Heart right ventricle (tissue), 16 donors: Measurements from ENCODE around the gene MAPT. TPM values are rescaled to one million over a fixed set of nuclear protein-coding genes. Genes with fewer than 3 reads are reported as not detected.
"Not testable (repeated sequence)": the region's sequence is repeated elsewhere in the genome, so short reads cannot be mapped to it uniquely, and the experiment has no call there.

ENCODE experiments used
- ATAC-seq, 8 donors: fragments of 200-7000 bp; cut with Tn5 transposase; one replicate each; pipeline ENCODE4 v1.9.1; 2020; ENCODE audit warnings: mild to moderate bottlenecking in 8 of 8, moderate library complexity in 8 of 8, moderate number of reproducible peaks in 1 of 8
- DNase-seq, 2 donors: peaks; one replicate each; pipeline ENCODE4 v3.0.0-alpha.2; 2020
- H3K27ac ChIP-seq, 10 donors: fragments of 200-600 bp; sonication (generic) in 2 of 10; one replicate each; pipeline versions ENCODE4 v1.5.0 to v1.8.0; 2020 to 2022; ENCODE audit warnings: mild to moderate bottlenecking in 3 of 10
- H3K27me3 ChIP-seq, 7 donors: fragments of 200-600 bp; one replicate each; pipeline ENCODE4 v1.8.0; 2021 to 2022; ENCODE audit warnings: mild to moderate bottlenecking in 2 of 7
- H3K36me3 ChIP-seq, 9 donors: fragments of 200-600 bp; sonication (generic) in 1 of 9; one replicate each; pipeline versions ENCODE4 v1.5.0 to v1.8.0; 2020 to 2022; ENCODE audit warnings: mild to moderate bottlenecking in 2 of 9
- H3K4me1 ChIP-seq, 9 donors: fragments of 200-600 bp; sonication (generic) in 1 of 9; one replicate each; pipeline versions ENCODE4 v1.5.0 to v1.8.0; 2020 to 2022; ENCODE audit warnings: mild to moderate bottlenecking in 4 of 9
- H3K4me3 ChIP-seq, 10 donors: fragments of 200-600 bp; sonication (generic) in 2 of 10; one replicate each; pipeline versions ENCODE4 v1.5.0 to v1.8.0; 2020 to 2022; ENCODE audit warnings: mild to moderate bottlenecking in 7 of 10, moderate library complexity in 2 of 10
- H3K9me3 ChIP-seq, 11 donors: fragments of 200-600 bp in 10 of 11; sonication (generic) in 2 of 11; one replicate each; pipeline versions ENCODE4 v1.5.0 to v1.8.0; 2013 to 2022; ENCODE audit warnings: mild to moderate bottlenecking in 2 of 11, control low read depth in 1 of 11, moderate library complexity in 1 of 11
- WGBS, 2 donors: extraction: QIAGEN DNeasy Blood & Tissue Kit; methylation state at CpG; one replicate each; pipeline ENCODE4 v1.1.7; 2013; ENCODE audit warnings: inconsistent platforms in 1 of 2; 5-methylcytosine and 5-hydroxymethylcytosine counted together
- intact Hi-C, 10 donors: fragments of 100-400 bp; cut with DNase I; formaldehyde crosslinking; loops; one replicate each; pipeline versions ENCODE4 v1.11.1 to v1.14.2; 2022
- polyA plus RNA-seq, 2 donors: library from polyadenylated mRNA; stranded (reverse); fragments of 200-250 nt; gene quantifications; one replicate each; pipeline ENCODE4 v1.2.3, GENCODE V29; 2013
- total RNA-seq, 10 donors: library from RNA; stranded (reverse); fragmentation: NEBNext Ultra II Directional in 3 of 10; extraction: Animal tissue kit (Norgen Biotek cat#: 25700) in 3 of 10; gene quantifications; one replicate each; pipeline versions ENCODE4 v1.2.1 to v1.2.4, GENCODE V29; 2021 to 2023
- TF ChIP-seq, protein P1 (sequence below), 9 donors: fragments of 200-600 bp; sonication (generic) in 2 of 9; IDR thresholded peaks; one replicate each; pipeline versions ENCODE4 v1.5.0 to v1.8.0; 2021 to 2022; ENCODE audit warnings: antibody characterized with exemption in 9 of 9, mild to moderate bottlenecking in 5 of 9, moderate library complexity in 1 of 9
- donor health status: Arrhythmogenic right ventricular cardiomyopathy.
- donor health status: ischemic (EF 13 %, LVEDD 7.1; RV severe dilation, severe dysfunction).
- donor health status: healthy with polysubstance abuse.
- donor health status: DM: no; HTN: yes; CAD: no.
- donor health status: DM: no; HTN: no; CAD: no.
- donor health status: ischemic (EF 25% LVEDD 6.9; RV normal size, moderate dysfunction).
- donor health status: ischemic (EF 25% LVEDD 5.7; RV mildly dilated, moderate dysfunction).
- donor health status: healthy.
- donor health status: DM: yes; HTN: yes; CAD: no.
- donor health status: Ischemic cardiomyopathy.
- donor health status: ischemic (EF 35%, LVEDD 5.7; RV mildly dilated, moderate dysfunction).
- donor health status: nonischemic (EF 11% LVEDD 7.7; RV severe dilation, severe dysfunction).
- donor health status: DM: yes; HTN: yes; CAD: no.
- donor health status: PGD.
- donor health status: ischemic (EF 29% LVEDD 5.4; RV normal size, mild dysfunction).
- donor health status: nonischemic (EF 23%, LVEDD 6.1; RV moderate dilation, normal function).

Gene MAPT
- total and polyA plus RNA-seq, 12 donors = 0.90 to 63.3 (median 32.5) TPM

DNA sequence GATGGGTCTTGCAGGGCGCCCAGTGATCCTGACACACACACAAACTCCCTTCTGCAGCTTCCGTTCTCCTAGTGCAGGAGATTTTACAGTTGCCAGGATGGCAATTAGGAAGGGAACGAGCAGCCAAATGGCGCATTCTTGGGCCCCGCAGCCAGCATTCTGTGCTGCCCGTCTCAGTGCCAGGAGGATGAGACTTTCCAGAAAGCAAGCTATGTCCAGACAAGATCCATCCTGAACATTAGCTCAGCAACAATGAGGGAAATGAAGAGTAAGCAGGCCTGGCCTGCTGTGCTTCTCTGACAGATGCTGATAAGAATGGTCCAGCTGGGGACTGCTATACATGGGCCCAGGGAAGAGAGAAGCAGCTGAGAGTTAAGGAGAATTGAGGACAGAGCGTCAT is 33.2 kb upstream of the MAPT start:
- Histone ChIP-seq H3K9me3 (no peaks in the 10 kb centered on the region), H3K27ac (no peak overlapping the region), H3K4me3 (no peak overlapping the region), H3K27me3 (peaks cover 0 to 62% (median 30%) of the 10 kb centered on the region in 7 donors), H3K4me1 (no peaks in the 10 kb centered on the region), H3K36me3 (no peaks in the 10 kb centered on the region)
- no peak for DNase-seq
- intact Hi-C loops = loop anchor here in 1 of 10 donors (10.0 kb wide), 1 partner anchor 74 kb away; no protein-coding TSS in a partner anchor
- ATAC-seq = no peak
- TF ChIP-seq, protein P1, sequence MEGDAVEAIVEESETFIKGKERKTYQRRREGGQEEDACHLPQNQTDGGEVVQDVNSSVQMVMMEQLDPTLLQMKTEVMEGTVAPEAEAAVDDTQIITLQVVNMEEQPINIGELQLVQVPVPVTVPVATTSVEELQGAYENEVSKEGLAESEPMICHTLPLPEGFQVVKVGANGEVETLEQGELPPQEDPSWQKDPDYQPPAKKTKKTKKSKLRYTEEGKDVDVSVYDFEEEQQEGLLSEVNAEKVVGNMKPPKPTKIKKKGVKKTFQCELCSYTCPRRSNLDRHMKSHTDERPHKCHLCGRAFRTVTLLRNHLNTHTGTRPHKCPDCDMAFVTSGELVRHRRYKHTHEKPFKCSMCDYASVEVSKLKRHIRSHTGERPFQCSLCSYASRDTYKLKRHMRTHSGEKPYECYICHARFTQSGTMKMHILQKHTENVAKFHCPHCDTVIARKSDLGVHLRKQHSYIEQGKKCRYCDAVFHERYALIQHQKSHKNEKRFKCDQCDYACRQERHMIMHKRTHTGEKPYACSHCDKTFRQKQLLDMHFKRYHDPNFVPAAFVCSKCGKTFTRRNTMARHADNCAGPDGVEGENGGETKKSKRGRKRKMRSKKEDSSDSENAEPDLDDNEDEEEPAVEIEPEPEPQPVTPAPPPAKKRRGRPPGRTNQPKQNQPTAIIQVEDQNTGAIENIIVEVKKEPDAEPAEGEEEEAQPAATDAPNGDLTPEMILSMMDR (IDR thresholded peaks at IDR 0.05) = no peak
- 76 to 78% methylated on average over 7 of the region's 7 CpGs for WGBS, 2 donors

DNA sequence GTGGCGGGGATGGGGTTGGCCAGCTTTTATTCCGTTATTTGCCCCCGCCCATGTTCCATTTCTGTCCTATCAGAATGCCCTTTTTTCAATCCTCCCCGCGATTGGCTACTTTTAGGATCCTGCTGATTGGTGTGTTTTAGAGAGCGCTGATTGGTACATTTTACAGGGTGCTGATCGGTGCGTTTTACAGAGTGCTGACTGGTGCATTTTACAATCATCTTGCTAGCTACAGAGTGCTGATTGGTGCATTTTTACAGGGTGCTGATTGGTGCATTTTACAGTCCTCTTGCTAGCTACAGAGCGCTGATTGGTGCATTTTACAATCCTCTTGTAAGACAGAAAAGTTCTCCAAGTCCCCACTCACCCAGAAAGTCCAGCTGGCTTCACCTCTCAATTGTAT is 32.2 kb upstream of the MAPT start:
- intact Hi-C loops = loop anchor here in 1 of 10 donors (10.0 kb wide), 1 partner anchor 73 kb away; no protein-coding TSS in a partner anchor
- H3K4me1 ChIP-seq, ATAC-seq, H3K9me3 ChIP-seq, DNase-seq, H3K27ac ChIP-seq, H3K36me3 ChIP-seq, H3K4me3 ChIP-seq: not testable (repeated sequence)
- peaks cover 0 to 70% (median 37%) of the 10 kb centered on the region in 7 donors for H3K27me3 ChIP-seq
- WGBS, 2 donors = 82 to 83% methylated on average over 9 of the region's 9 CpGs

DNA sequence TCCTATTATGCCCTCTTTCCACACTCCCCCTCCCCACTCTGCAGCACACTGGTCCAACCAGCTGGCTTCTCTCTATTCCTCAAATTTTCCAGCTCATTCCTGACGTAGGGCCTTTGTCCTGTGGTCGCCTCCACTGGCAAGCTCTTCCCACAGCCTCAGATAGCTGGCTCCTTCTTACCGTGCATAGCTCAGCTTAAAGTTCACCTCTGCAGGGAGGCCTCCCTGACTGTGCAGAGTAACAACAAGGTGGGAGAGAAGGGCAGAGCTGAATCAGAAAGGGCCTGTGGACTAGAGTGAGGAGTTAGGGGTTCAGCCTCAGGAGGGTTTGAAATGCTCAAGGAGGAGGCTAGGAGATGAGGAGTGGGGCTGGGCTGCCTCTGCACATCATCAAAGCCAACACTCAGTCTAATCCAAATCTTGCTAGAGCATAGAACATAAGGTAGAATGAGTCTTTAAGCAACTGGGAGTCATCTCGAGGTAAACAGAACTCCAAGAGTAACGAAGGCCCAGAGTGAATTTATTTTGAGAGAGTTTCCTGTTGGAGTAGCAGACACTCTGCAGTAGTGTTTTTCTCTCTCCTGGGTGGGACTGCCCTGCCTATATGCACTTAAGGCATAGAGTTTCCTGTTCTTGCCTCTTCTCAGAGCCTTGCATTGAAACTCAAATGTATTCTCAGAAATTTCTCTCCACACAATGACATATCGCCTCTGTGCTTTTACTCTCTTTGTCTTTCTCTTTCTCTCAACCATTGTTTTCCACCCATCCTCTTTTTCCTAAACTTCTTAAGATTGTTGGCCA is 30.3 kb upstream of the MAPT start:
- Histone ChIP-seq H3K4me3 (no peak overlapping the region), H3K4me1 (no peaks in the 10 kb centered on the region), H3K27me3 (peaks cover 0 to 62% (median 37%) of the 10 kb centered on the region in 7 donors), H3K36me3 (no peaks in the 10 kb centered on the region), H3K9me3 (no peaks in the 10 kb centered on the region), H3K27ac (no peak overlapping the region)
- intact Hi-C loops = loop anchor here in 1 of 10 donors (10.0 kb wide), 1 partner anchor 71 kb away; no protein-coding TSS in a partner anchor
- no peak for ATAC-seq
- DNase-seq = no peak
- 46 to 48% methylated on average over 6 of the region's 6 CpGs for WGBS, 2 donors
- TF ChIP-seq, protein P1 (IDR thresholded peaks at IDR 0.05) = no peak

DNA sequence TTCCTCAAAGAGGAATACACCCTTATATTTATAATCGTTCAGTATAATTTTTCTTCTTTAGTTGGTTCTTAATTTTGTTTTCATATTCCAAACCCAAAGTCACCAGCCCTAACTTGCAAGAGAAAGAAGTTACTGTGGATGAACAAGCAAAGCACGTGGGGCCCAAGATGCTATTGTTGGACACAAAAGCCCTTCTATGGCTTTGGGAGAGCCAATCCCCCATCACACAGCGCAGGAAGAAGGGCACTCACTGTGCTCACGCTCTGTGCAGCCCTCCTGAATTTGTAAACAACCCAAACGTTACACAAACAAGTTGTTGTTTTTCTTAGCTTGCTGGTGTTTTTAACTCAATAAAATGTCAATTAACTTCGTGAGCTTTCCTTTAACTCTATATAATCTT is 27.2 kb upstream of the MAPT start:
- Histone ChIP-seq H3K4me3 (no peak overlapping the region), H3K27ac (no peak overlapping the region), H3K9me3 (no peaks in the 10 kb centered on the region), H3K27me3 (peaks cover 0 to 45% (median 39%) of the 10 kb centered on the region in 7 donors), H3K4me1 (no peaks in the 10 kb centered on the region), H3K36me3 (no peaks in the 10 kb centered on the region)
- ATAC-seq (no peak), DNase-seq (no peak)
- 78 to 82% methylated on average over 6 of the region's 6 CpGs for WGBS, 2 donors
- intact Hi-C loops = loop anchor here in 1 of 10 donors (10.0 kb wide), 1 partner anchor 68 kb away; no protein-coding TSS in a partner anchor
- TF ChIP-seq, protein P1 (IDR thresholded peaks at IDR 0.05) = no peak

DNA sequence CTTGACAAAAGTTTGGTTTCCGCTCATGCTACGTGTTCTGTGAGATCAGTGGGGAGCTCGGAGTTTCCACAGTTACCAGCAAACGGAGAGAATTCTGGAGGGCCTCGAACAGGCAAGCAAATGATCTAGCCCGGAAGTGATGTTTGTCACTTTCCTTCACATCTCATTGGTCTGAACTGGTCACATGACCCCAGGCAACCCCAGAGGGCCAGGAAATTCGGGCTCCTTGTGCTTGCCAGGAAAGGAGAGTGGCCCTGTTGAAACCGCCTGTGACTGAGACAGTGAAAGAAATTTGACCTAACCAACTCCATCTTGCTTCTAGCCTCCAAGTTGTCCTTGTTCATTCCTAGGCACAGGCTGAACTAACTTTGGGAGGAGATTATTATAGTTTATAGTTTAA is 26.7 kb upstream of the MAPT start:
- no peaks in the 10 kb centered on the region for H3K9me3 ChIP-seq
- WGBS, 2 donors = 55 to 65% methylated on average over 8 of the region's 8 CpGs

More for the DNA sequence above, 26.7 kb upstream of the MAPT start:
- Histone ChIP-seq H3K4me3 (no peak overlapping the region), H3K4me1 (no peaks in the 10 kb centered on the region), H3K27ac (no peak overlapping the region), H3K36me3 (no peaks in the 10 kb centered on the region), H3K27me3 (peaks cover 0 to 49% (median 39%) of the 10 kb centered on the region in 7 donors)
- ATAC-seq (no peak), DNase-seq (no peak)
- TF ChIP-seq, protein P1 (IDR thresholded peaks at IDR 0.05) = no peak
- intact Hi-C loops = loop anchor here in 1 of 10 donors (10.0 kb wide), 1 partner anchor 67 kb away; no protein-coding TSS in a partner anchor
